CD14-positive monocyte (primary cell): ENCODE measurements around the gene DCLK2. TPM values are rescaled to one million over a fixed set of nuclear protein-coding genes. Genes with fewer than 3 reads are reported as not detected.
"Not testable (repeated sequence)": the region's sequence is repeated elsewhere in the genome, so short reads cannot be mapped to it uniquely, and the experiment has no call there.

ENCODE experiments used
- DNase-seq, 3 donors: peaks; one replicate each; pipeline ENCODE4 v3.0.0-alpha.2; 2011 to 2022
- H2AFZ ChIP-seq: 2 replicates; pipeline ENCODE4 v1.6.0; 2012; ENCODE audit warnings: mild to moderate bottlenecking, low read depth, low read length, inconsistent platforms; ENCODE audit not compliant: insufficient read depth, poor library complexity, severe bottlenecking
- H3K27ac ChIP-seq, 2 donors: 1 replicate in 1 of 2; 2 replicates in 1 of 2; pipeline ENCODE4 v1.5.1; 2012 to 2013; ENCODE audit warnings: low read length in 2 of 2, control low read depth in 1 of 2, inconsistent platforms in 1 of 2, low read depth in 1 of 2, mild to moderate bottlenecking in 1 of 2
- H3K27me3 ChIP-seq, 2 donors: one replicate each; pipeline versions ENCODE4 v1.6.0 to v1.6.1; 2011 to 2013; ENCODE audit warnings: low read length in 2 of 2; ENCODE audit not compliant: control insufficient read depth in 2 of 2, insufficient read depth in 2 of 2
- H3K36me3 ChIP-seq, 2 donors: replicated peaks in 1 of 2; 1 replicate in 1 of 2; 2 replicates in 1 of 2; pipeline versions ENCODE4 v1.5.1 to v1.6.1; 2012 to 2013; ENCODE audit warnings: low read length in 2 of 2, control low read depth in 1 of 2, inconsistent platforms in 1 of 2, mild to moderate bottlenecking in 1 of 2; ENCODE audit not compliant: insufficient read depth in 2 of 2, control insufficient read depth in 1 of 2
- H3K4me1 ChIP-seq, 2 donors: 1 replicate in 1 of 2; 2 replicates in 1 of 2; pipeline versions ENCODE4 v1.5.1 to v1.6.1; 2012 to 2013; ENCODE audit warnings: low read length in 2 of 2, control low read depth in 1 of 2, inconsistent platforms in 1 of 2, mild to moderate bottlenecking in 1 of 2, moderate library complexity in 1 of 2; ENCODE audit not compliant: insufficient read depth in 2 of 2, control insufficient read depth in 1 of 2
- H3K4me2 ChIP-seq: replicated peaks from 2 replicates; pipeline ENCODE3; 2012; ENCODE audit warnings: low read length, moderate library complexity, mild to moderate bottlenecking; ENCODE audit not compliant: poor library complexity, severe bottlenecking; ENCODE audit errors: extremely low read depth
- H3K4me3 ChIP-seq, 3 experiments: fragments of 200-600 bp in 1 of 3; sonication (generic) in 1 of 3; replicated peaks in 1 of 3; 1 replicate in 2 of 3; 2 replicates in 1 of 3; pipeline ENCODE4 v1.5.1; 2011 to 2013; ENCODE audit warnings: low read length in 3 of 3, mild to moderate bottlenecking in 3 of 3, control low read depth in 2 of 3, low read depth in 2 of 3, inconsistent platforms in 1 of 3, moderate library complexity in 1 of 3
- H3K79me2 ChIP-seq: 2 replicates; pipeline ENCODE4 v1.6.0; 2012; ENCODE audit warnings: mild to moderate bottlenecking, control low read depth, inconsistent platforms, low read length, moderate library complexity; ENCODE audit not compliant: insufficient read depth
- H3K9ac ChIP-seq: 2 replicates; pipeline ENCODE4 v1.6.0; 2017; ENCODE audit warnings: low read length, mild to moderate bottlenecking; ENCODE audit not compliant: insufficient read depth, poor library complexity, severe bottlenecking
- H3K9me3 ChIP-seq, 2 donors: replicated peaks in 1 of 2; 1 replicate in 1 of 2; 2 replicates in 1 of 2; pipeline versions ENCODE4 v1.5.1 to v1.6.1; 2012 to 2013; ENCODE audit warnings: low read length in 2 of 2, control low read depth in 1 of 2; ENCODE audit not compliant: control insufficient read depth in 1 of 2, insufficient read depth in 1 of 2
- H4K20me1 ChIP-seq: 2 replicates; pipeline ENCODE4 v1.6.0; 2012; ENCODE audit warnings: mild to moderate bottlenecking, low read length, control low read depth, moderate library complexity; ENCODE audit not compliant: insufficient read depth
- H3K27ac Mint-ChIP-seq, 7 donors: one replicate each; pipeline ENCODE4 v1.8.0; 2020; ENCODE audit warnings: mild to moderate bottlenecking in 7 of 7, mixed read lengths in 7 of 7, moderate library complexity in 6 of 7, inconsistent platforms in 2 of 7
- H3K27me3 Mint-ChIP-seq, 3 donors: one replicate each; pipeline ENCODE4 v1.8.0; 2021 to 2022; ENCODE audit warnings: low read depth in 3 of 3, mild to moderate bottlenecking in 3 of 3, mixed read lengths in 3 of 3, moderate library complexity in 3 of 3, inconsistent platforms in 1 of 3
- H3K36me3 Mint-ChIP-seq, 2 donors: one replicate each; pipeline ENCODE4 v1.8.0; 2020; ENCODE audit warnings: mixed read lengths in 2 of 2, inconsistent platforms in 1 of 2, mild to moderate bottlenecking in 1 of 2
- H3K4me1 Mint-ChIP-seq: one replicate; pipeline ENCODE4 v1.8.0; 2020; ENCODE audit warnings: mild to moderate bottlenecking, mixed read lengths
- H3K4me3 Mint-ChIP-seq, 2 donors: one replicate each; pipeline ENCODE4 v1.8.0; 2020; ENCODE audit warnings: mild to moderate bottlenecking in 2 of 2, mixed read lengths in 2 of 2, moderate library complexity in 1 of 2
- H3K9me3 Mint-ChIP-seq, 7 donors: one replicate each; pipeline ENCODE4 v1.8.0; 2020 to 2022; ENCODE audit warnings: mixed read lengths in 7 of 7, mild to moderate bottlenecking in 6 of 7, moderate library complexity in 6 of 7, inconsistent platforms in 2 of 7
- WGBS: methylation state at CpG from one replicate; pipeline ENCODE4 v1.1.5; 2013; ENCODE audit warnings: missing lambda C conversion rate; ENCODE audit not compliant: insufficient coverage; 5-methylcytosine and 5-hydroxymethylcytosine counted together
- intact Hi-C, 2 donors: fragments of 100-400 bp; cut with micrococcal nuclease; formaldehyde crosslinking; loops; one replicate each; pipeline versions ENCODE4 v1.15.0 to v1.15.1; 2023
- polyA plus RNA-seq, 3 donors: library from polyadenylated mRNA; depleted of rRNA in 1 of 3; unstranded in 2 of 3; stranded (reverse) in 1 of 3; fragments of 300-500 nt in 2 of 3; fragments of >200 nt in 1 of 3; fragmentation: Illumina TruSeq in 2 of 3; gene quantifications; 1 replicate in 2 of 3; 2 replicates in 1 of 3; pipeline ENCODE4 v1.2.3, GENCODE V29; 2012 to 2021
- TF ChIP-seq, protein P1 (sequence below): fragments of 200-600 bp; IDR thresholded peaks from one replicate; pipeline ENCODE4 v1.8.0; 2022; ENCODE audit warnings: antibody characterized with exemption, mild to moderate bottlenecking

DCLK2 gene
- polyA plus RNA-seq, 3 donors, result 0.13 TPM; not detected in 2

DNA sequence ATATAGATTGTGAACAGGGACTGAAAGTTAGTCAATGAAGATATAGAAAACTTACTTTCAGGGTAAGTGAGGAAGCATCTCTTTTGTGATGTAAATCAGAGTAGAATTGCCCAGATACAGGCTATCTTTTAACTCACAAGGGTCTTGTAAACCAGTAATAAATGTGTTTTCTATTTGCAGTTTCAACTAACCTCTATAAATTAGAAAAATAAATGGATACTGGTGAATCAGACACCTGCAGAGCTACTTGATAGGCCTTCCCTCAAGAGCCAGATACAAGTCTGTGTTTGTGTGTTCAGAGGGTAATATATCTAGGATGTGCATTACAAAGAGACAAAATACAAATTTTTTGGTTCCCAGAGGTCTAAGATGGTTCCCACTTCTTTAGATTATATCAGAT, 82.9 kb downstream of the DCLK2 start:
- H3K9me3 ChIP-seq, result no peaks in the 10 kb centered on the region
- no peaks in the 10 kb centered on the region for H3K27me3 Mint-ChIP-seq
- no peaks in the 10 kb centered on the region for H3K36me3 ChIP-seq
- no peak overlapping the region for H2AFZ ChIP-seq
- no peaks in the 10 kb centered on the region for H3K79me2 ChIP-seq
- intact Hi-C loops, result no loop called here
- no peaks in the 10 kb centered on the region for H3K36me3 Mint-ChIP-seq
- H4K20me1 ChIP-seq, result no peaks in the 10 kb centered on the region
- H3K4me1 ChIP-seq, result no peaks in the 10 kb centered on the region
- H3K4me1 Mint-ChIP-seq, result no peaks in the 10 kb centered on the region
- H3K9me3 Mint-ChIP-seq, result peaks cover 0 to 2% (median 0%) of the 10 kb centered on the region in 7 donors
- no peak overlapping the region for H3K4me3 Mint-ChIP-seq
- DNase-seq, result no peak
- no peak overlapping the region for H3K27ac ChIP-seq
- TF ChIP-seq, protein P1, sequence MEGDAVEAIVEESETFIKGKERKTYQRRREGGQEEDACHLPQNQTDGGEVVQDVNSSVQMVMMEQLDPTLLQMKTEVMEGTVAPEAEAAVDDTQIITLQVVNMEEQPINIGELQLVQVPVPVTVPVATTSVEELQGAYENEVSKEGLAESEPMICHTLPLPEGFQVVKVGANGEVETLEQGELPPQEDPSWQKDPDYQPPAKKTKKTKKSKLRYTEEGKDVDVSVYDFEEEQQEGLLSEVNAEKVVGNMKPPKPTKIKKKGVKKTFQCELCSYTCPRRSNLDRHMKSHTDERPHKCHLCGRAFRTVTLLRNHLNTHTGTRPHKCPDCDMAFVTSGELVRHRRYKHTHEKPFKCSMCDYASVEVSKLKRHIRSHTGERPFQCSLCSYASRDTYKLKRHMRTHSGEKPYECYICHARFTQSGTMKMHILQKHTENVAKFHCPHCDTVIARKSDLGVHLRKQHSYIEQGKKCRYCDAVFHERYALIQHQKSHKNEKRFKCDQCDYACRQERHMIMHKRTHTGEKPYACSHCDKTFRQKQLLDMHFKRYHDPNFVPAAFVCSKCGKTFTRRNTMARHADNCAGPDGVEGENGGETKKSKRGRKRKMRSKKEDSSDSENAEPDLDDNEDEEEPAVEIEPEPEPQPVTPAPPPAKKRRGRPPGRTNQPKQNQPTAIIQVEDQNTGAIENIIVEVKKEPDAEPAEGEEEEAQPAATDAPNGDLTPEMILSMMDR, result no peak
- no peak overlapping the region for H3K4me2 ChIP-seq
- H3K4me3 ChIP-seq, result no peak overlapping the region
- H3K27me3 ChIP-seq, result no peaks in the 10 kb centered on the region
- H3K9ac ChIP-seq, result no peak overlapping the region
- H3K27ac Mint-ChIP-seq, result no peak overlapping the region

DNA sequence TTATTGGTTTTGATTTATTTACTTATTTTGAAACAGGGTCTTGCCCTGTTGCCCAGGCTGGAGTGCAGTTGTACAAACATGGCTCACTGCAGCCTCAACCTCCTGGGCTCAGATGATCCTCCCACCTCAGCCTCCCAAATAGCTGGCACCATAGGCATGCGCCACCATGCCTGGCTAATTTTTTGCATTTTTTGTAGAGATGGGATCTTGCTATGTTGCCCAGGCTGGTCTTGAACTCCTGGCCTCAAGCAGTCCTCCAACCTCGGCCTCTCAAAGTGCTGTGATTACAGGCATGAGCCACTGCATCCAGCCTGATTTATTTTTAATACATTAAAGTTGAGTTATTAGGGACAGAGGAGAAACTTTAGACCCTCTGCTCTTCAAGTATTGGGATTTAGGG, 83.8 kb downstream of the DCLK2 start:
- H3K27me3 Mint-ChIP-seq, H3K4me1 Mint-ChIP-seq, H3K4me2 ChIP-seq, H2AFZ ChIP-seq, DNase-seq, H3K27ac ChIP-seq, intact Hi-C loops, H3K79me2 ChIP-seq, H3K27ac Mint-ChIP-seq, H4K20me1 ChIP-seq, H3K27me3 ChIP-seq, H3K4me3 ChIP-seq, H3K4me1 ChIP-seq, H3K36me3 ChIP-seq, H3K9me3 ChIP-seq, H3K4me3 Mint-ChIP-seq, H3K9me3 Mint-ChIP-seq, H3K36me3 Mint-ChIP-seq, H3K9ac ChIP-seq: not testable (repeated sequence)
- no CpG with 5 or more reads among the region's 2 CpGs for WGBS
